Panc1 (cell line): ENCODE measurements around the gene HIPK2. TPM values are rescaled to one million over a fixed set of nuclear protein-coding genes. Genes with fewer than 3 reads are reported as not detected.

Experiments
- ATAC-seq: fragments of 200-7000 bp; cut with Tn5 transposase; 2 replicates; pipeline ENCODE4 v1.9.1; 2020; ENCODE audit warnings: mild to moderate bottlenecking, moderate library complexity
- BruUV-seq: library from RNA; stranded (reverse); fragments of 400-500 nt; replicated peaks from 2 replicates; lab custom pipeline; 2021; lab: Mats Ljungman, UMichigan
- CTCF ChIA-PET: fragments of 300-600 bp; sonication (Branson Sonifier 250); formaldehyde crosslinking; loops from one replicate; lab custom pipeline; 2022; ENCODE audit warnings: antibody characterized with exemption; lab: Charles Lee
- POLR2A ChIA-PET: fragments of 300-600 bp; sonication (Branson Sonifier 250); formaldehyde crosslinking; loops from one replicate; lab custom pipeline; 2022; ENCODE audit warnings: antibody characterized with exemption; lab: Charles Lee
- DNase-seq: peaks from one replicate; pipeline ENCODE4 v3.0.0-alpha.2; 2010; ENCODE audit warnings: low read depth, low spot score
- H3K27ac ChIP-seq: 2 replicates; pipeline ENCODE4 v1.5.1; 2011; ENCODE audit warnings: mild to moderate bottlenecking, low read length, inconsistent platforms
- H3K27me3 ChIP-seq: fragments of 200-500 bp; sonication (Bioruptor generic); 2 replicates; pipeline ENCODE4 v1.6.0; 2014; ENCODE audit warnings: low read length, inconsistent platforms; ENCODE audit not compliant: control insufficient read depth, insufficient read depth
- H3K36me3 ChIP-seq: fragments of 200-500 bp; sonication (Bioruptor generic); 2 replicates; pipeline ENCODE4 v1.5.1; 2014; ENCODE audit warnings: inconsistent platforms, mild to moderate bottlenecking, low read length, moderate library complexity; ENCODE audit not compliant: control insufficient read depth, insufficient read depth
- H3K4me1 ChIP-seq: 2 replicates; pipeline ENCODE4 v1.5.1; 2011; ENCODE audit warnings: inconsistent platforms, mild to moderate bottlenecking, low read length, moderate library complexity; ENCODE audit not compliant: control insufficient read depth, insufficient read depth
- H3K4me3 ChIP-seq, 2 experiments: 2 replicates each; pipeline ENCODE4 v1.5.1; 2011 to 2012; ENCODE audit warnings: low read depth in 2 of 2, low read length in 2 of 2, mild to moderate bottlenecking in 2 of 2, inconsistent platforms in 1 of 2, moderate library complexity in 1 of 2
- H3K9me3 ChIP-seq: fragments of 200-500 bp; sonication (Bioruptor generic); 2 replicates; pipeline ENCODE4 v1.5.1; 2014; ENCODE audit warnings: low read depth, mild to moderate bottlenecking, inconsistent platforms, low read length, moderate library complexity; ENCODE audit not compliant: control insufficient read depth, insufficient read depth
- POLR2AphosphoS5 ChIP-seq: IDR thresholded peaks from 2 replicates; pipeline ENCODE4 v1.6.1; 2012; ENCODE audit warnings: mild to moderate bottlenecking, low read depth, low read length, moderate library complexity
- SIN3A ChIP-seq: IDR thresholded peaks from 2 replicates; pipeline ENCODE4 v1.6.1; 2012; ENCODE audit warnings: low read depth, mild to moderate bottlenecking, low read length, moderate library complexity, borderline replicate concordance; ENCODE audit not compliant: insufficient read depth
- TCF7L2 ChIP-seq: IDR thresholded peaks from 2 replicates; pipeline ENCODE4 v1.6.1; 2011; ENCODE audit warnings: mild to moderate bottlenecking, low read depth, low read length, inconsistent platforms
- in situ Hi-C: cut with HindIII; loops from 2 replicates; pipeline ENCODE4 v1.10.0; 2016; ENCODE audit warnings: low sequenced_read_pairs, low pct_unique_long_range_greater_than_20kb
- intact Hi-C: fragments of 100-400 bp; cut with micrococcal nuclease; formaldehyde crosslinking; loops from one replicate; pipeline ENCODE4 v1.10.0; 2022; ENCODE audit not compliant: unreplicated experiment
- total RNA-seq: library from RNA; stranded (reverse); gene quantifications from one replicate; pipeline ENCODE4 v1.2.1, GENCODE V29; 2021; ENCODE audit not compliant: unreplicated experiment
- TF ChIP-seq, protein P1 (sequence below): fragments of 450-650 bp; IDR thresholded peaks from 2 replicates; pipeline ENCODE4 v1.5.1; 2017; ENCODE audit warnings: mild to moderate bottlenecking
- TF ChIP-seq, protein P2 (sequence below), 2 experiments: IDR thresholded peaks; 2 replicates each; pipeline ENCODE4 v1.6.1; 2011 to 2012; ENCODE audit warnings: low read depth in 2 of 2, control low read depth in 1 of 2, low read length in 1 of 2, mild to moderate bottlenecking in 1 of 2, moderate library complexity in 1 of 2; ENCODE audit not compliant: insufficient read depth in 1 of 2

HIPK2 gene
- total RNA-seq, 1 experiment from 2014 or later: 34.1 TPM

- intact Hi-C loops: no loop called here
- POLR2A ChIA-PET: no interaction called here
- peak within 1 kb of the TSS in 1 of 2 experiments; percentile 21; a peak in 2 of 4 replicates for H3K4me3 ChIP-seq
- no peaks in the 10 kb centered on the region for H3K9me3 ChIP-seq
- DNase-seq: no peak
- in situ Hi-C loops: no loop called here
- peaks cover 8% of the 10 kb centered on the region; the same call in 1 of the 2 replicates for H3K27me3 ChIP-seq
- H3K4me1 ChIP-seq: no peaks in the 10 kb centered on the region
- no peak within 1 kb of the TSS for H3K27ac ChIP-seq
- peak; percentile 76 for ATAC-seq
- TF ChIP-seq, protein P1, sequence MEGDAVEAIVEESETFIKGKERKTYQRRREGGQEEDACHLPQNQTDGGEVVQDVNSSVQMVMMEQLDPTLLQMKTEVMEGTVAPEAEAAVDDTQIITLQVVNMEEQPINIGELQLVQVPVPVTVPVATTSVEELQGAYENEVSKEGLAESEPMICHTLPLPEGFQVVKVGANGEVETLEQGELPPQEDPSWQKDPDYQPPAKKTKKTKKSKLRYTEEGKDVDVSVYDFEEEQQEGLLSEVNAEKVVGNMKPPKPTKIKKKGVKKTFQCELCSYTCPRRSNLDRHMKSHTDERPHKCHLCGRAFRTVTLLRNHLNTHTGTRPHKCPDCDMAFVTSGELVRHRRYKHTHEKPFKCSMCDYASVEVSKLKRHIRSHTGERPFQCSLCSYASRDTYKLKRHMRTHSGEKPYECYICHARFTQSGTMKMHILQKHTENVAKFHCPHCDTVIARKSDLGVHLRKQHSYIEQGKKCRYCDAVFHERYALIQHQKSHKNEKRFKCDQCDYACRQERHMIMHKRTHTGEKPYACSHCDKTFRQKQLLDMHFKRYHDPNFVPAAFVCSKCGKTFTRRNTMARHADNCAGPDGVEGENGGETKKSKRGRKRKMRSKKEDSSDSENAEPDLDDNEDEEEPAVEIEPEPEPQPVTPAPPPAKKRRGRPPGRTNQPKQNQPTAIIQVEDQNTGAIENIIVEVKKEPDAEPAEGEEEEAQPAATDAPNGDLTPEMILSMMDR: no peak
- TF ChIP-seq TCF7L2: no peak
- TF ChIP-seq, protein P2, sequence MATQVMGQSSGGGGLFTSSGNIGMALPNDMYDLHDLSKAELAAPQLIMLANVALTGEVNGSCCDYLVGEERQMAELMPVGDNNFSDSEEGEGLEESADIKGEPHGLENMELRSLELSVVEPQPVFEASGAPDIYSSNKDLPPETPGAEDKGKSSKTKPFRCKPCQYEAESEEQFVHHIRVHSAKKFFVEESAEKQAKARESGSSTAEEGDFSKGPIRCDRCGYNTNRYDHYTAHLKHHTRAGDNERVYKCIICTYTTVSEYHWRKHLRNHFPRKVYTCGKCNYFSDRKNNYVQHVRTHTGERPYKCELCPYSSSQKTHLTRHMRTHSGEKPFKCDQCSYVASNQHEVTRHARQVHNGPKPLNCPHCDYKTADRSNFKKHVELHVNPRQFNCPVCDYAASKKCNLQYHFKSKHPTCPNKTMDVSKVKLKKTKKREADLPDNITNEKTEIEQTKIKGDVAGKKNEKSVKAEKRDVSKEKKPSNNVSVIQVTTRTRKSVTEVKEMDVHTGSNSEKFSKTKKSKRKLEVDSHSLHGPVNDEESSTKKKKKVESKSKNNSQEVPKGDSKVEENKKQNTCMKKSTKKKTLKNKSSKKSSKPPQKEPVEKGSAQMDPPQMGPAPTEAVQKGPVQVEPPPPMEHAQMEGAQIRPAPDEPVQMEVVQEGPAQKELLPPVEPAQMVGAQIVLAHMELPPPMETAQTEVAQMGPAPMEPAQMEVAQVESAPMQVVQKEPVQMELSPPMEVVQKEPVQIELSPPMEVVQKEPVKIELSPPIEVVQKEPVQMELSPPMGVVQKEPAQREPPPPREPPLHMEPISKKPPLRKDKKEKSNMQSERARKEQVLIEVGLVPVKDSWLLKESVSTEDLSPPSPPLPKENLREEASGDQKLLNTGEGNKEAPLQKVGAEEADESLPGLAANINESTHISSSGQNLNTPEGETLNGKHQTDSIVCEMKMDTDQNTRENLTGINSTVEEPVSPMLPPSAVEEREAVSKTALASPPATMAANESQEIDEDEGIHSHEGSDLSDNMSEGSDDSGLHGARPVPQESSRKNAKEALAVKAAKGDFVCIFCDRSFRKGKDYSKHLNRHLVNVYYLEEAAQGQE (IDR thresholded peaks at IDR 0.05; ENCODE audit: insufficient read depth in 1 of 2, low read depth in 2 of 2, low read length in 1 of 2): no peak
- TF ChIP-seq SIN3A: no peak
- no peak for TF ChIP-seq POLR2AphosphoS5
- H3K36me3 ChIP-seq: no peaks in the 10 kb centered on the region
- BruUV-seq: no TSS peak
- CTCF ChIA-PET: no interaction called here
Observed at GRCh38 chr7:139523199-139523941, 254.4 kb downstream of the HIPK2 start, which contains the start of gene CLEC2L. Gene CLEC2L, plus strand, starts transcription at chr7:139523685. Its CDS starts 243 bp downstream, at chr7:139523928.

GRCh38 chr7:139522830-139523198, 255.0 kb downstream of the HIPK2 start:
- Histone ChIP-seq H3K4me3 (no peak overlapping the region; a peak in 1 of 4 replicates), H3K9me3 (no peaks in the 10 kb centered on the region), H3K27me3 (peaks cover 8% of the 10 kb centered on the region; the same call in 1 of the 2 replicates), H3K4me1 (no peaks in the 10 kb centered on the region), H3K27ac (no peak overlapping the region), H3K36me3 (no peaks in the 10 kb centered on the region)
- in situ Hi-C loops (no loop called here), intact Hi-C loops (no loop called here)
- DNase-seq (no peak), ATAC-seq (no peak)
- TF ChIP-seq SIN3A (no peak), TCF7L2 (no peak), POLR2AphosphoS5 (no peak)
- TF ChIP-seq, protein P1: no peak
- TF ChIP-seq, protein P2 (IDR thresholded peaks at IDR 0.05; ENCODE audit: insufficient read depth in 1 of 2, low read depth in 2 of 2, low read length in 1 of 2): no peak
- BruUV-seq: no TSS peak
- ChIA-PET POLR2A (interaction anchor here (0.6 kb wide), 1 partner anchor 18 kb away, joined by 7 read pairs; no protein-coding TSS in a partner anchor), CTCF (no interaction called here)
